G401.6 (cell line): ENCODE data around the gene SOX6.

Experiments
- FAIRE-seq: peaks from 2 replicates; lab custom pipeline; 2012; peaks lifted over from hg19 to GRCh38; lab: Jason Lieb, UNC

The SOX6 gene

DNA sequence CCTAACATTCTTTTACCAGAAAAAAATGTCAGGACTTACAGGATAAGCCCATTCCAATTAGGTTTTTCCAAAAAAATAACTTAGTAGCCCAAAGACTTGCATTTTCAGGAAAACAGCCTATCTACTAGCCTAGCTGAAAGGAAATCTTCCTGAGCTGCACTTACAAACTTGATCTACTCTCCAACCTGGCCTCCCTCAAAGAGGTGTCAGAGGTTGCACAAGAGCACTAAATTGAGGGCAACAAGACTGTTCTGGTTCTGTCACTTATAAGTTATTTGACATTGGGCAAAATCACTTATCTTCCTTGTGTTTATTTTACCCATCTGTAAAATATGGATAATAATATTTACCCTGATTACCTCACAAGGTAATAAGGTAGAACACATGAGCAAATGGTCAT, 7.9 kb upstream of the SOX6 start:
- FAIRE-seq = no peak

GRCh38 chr11:16363706-16364105, 7.4 kb upstream of the SOX6 start:
- no peak for FAIRE-seq

DNA sequence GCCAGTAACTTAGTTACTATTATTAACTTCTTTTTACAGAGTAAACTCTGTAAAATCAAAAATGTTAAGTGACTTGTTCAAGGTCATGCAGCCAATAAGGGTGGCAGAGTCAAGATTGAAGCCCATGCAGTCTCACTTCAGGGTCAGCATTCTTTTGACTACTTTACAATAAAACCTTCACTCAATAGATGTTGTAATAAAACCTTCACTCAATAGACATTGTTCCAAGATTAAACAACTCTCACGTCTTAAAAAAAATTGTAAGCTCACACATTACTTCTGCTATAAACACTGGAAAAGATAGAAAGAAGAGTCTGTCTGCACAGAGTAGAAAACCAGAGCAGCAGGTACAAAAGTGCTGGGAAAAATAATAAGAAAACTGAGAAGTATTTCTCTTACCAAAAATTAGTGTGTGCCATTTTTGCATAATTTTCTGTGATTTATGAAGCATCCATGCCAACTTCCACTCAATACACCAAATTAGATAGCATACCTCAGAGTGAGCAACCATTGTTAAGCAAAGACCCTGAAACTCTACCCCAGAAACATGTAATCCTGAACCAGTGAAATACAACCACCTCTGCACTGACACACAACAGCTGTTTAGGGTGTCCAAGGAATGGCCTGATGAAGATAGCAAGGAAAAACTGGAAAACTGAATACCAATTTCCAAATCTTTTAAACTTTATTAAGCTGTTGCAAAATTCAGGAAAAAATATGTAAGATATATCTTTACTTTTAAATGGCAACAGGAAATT, 4.9 kb upstream of the SOX6 start:
- no peak for FAIRE-seq

GRCh38 chr11:16359369-16359768, 3.0 kb upstream of the SOX6 start:
- no peak for FAIRE-seq

DNA sequence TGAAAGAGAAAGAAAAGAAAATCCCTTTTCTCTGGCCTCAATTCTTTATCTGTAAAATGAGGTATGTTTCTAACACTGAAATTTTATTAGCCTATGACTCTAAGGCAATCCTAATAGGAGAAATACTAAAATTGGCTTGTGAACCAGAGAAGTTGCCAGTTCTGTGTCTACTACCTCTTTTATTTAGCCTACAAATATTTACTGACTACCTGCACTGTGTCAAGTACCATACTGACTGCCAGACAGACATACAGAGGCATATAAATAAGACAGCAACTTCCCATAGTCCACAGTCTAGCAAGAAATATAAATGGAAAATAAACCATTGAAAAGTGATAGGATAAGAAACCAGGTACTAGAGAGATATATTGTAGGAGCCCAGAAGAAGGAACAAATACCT, 2.4 kb upstream of the SOX6 start:
- FAIRE-seq = no peak

GRCh38 chr11:16357775-16358174, 1.4 kb upstream of the SOX6 start:
- FAIRE-seq = no peak

- no peak for FAIRE-seq
These were observed 531 bp upstream of the SOX6 start for GRCh38 chr11:16356761-16357393.

DNA sequence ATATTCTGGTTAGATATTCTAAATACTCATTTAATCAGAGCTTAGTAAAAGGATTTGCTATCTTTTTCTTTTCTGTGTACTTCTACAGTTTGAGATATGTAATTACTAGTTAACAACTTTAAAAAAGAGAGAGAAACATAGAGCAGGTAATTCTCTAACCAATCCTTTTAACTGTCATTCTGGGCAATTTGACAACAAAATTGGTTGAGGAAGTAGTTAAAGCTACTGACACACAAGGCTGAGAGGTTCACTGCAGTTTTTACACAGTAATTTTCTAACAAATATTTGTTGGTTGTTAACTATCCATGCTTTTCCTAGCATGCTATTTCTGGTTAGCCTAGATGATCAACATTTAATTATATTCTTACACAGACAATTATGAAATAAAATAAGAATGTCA, 3.6 kb downstream of the SOX6 start:
- FAIRE-seq = no peak

- no peak for FAIRE-seq
These were observed 6.2 kb downstream of the SOX6 start for GRCh38 chr11:16350125-16350524.

DNA sequence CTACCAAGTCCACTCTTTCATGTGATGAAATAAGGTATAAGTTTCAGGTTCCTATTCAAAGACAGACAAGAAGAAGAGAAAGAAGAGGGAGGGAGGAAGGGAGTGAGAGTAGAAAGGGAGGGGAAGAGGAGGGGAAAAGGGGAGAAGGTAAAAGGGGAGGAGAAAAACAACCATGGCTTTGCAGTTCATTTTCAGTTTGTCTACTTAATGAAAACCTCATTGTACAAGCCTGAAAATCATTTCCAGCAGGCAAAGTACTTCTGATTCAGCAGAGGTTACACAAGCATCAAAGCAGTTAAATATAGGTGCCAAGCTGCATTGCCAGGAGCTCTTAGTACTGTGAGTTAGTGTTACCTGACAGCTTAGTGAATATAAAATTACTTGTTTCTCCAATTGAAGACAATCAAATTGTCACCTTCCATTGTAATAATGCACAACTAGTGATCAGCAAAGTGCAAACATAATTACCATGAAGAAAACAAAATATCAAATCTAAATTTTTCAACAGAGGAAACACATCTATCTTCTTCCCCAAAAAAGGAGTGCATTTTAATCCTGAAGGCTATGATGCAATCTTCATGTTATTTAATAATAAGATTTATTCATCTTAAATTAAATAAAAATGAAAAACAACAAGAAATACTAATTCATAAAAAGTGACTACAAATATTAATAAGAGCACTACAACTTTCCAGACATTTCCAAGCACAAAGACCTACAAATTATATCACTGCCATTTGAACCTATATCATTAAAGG, 8.2 kb downstream of the SOX6 start:
- no peak for FAIRE-seq

DNA sequence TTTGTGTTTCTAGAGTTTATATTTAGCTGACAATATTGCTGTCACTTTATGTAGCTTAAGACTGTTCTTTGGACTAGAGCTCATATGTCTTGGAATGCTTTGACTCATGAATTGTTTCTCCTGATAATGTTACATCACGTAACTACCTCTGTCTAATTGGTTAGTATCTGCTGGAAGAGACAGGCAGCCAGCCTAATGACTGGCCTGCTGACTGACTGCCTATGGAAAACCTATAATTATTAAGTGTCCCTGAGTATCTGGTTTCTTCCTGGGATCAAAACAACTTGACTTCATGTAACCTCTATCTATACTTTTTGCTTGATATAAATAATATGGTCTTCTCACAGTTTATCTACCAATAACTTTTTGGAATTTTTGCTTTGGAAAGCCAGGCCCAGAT, 9.4 kb downstream of the SOX6 start:
- FAIRE-seq = no peak

GRCh38 chr11:16341853-16342252, 14.5 kb downstream of the SOX6 start:
- FAIRE-seq = no peak

GRCh38 chr11:16338393-16338792, 18.0 kb downstream of the SOX6 start:
- no peak for FAIRE-seq

DNA sequence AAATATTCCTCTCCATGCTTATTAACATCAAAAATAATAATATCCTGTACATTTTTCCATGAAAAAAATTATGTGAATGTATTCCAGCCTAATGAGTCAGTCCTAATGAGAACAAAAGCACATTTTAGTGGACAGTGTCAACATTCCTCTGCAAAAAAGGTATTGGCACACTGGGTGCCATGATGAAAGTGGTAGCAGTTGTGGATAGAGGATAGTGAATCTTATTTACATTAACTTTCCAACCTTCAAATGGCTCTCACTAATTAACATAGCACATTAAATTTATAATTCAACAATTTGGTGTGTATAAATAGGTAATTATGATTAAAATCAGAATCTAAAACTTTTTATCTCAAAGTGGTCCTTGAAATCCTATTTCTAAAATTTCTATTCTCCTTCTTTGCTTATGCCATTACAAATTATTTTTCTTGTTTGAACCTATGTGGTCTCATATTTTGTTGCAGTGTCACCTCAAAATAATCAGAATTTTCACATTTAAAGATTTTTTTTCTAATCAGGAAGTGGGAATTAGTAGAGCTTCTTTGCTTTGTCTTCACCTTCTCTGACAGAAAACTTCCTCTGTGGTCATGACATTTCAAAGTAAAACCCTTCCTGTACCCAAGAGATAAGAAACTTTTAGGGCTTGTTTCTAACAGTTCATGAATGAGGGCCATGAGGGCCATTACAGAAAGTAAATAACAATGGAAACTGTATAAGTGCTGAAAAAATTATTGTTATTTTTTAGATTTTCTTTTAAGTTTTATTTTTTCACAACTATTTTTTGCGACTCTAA, 18.7 kb downstream of the SOX6 start:
- no peak for FAIRE-seq

GRCh38 chr11:16336721-16337120, 19.6 kb downstream of the SOX6 start:
- no peak for FAIRE-seq

DNA sequence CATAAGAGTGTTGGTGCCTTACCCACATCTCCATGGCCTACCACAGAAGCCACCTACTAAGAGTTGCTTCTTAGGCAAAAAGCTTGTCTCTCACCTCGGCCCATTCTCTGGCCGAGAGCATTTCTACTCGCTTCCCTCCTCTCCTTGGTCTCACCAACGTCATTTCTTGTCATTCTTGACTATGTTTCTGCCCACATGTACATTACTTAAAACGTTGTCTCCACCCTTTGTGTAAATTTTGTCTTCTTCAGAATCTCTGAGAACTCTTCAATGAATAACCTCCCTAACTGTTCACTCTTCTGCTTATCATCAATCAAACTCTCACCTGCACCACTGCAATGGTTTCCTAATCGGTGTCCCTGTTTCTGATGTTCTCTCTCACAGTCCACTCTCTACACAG, 20.1 kb downstream of the SOX6 start:
- FAIRE-seq = no peak

DNA sequence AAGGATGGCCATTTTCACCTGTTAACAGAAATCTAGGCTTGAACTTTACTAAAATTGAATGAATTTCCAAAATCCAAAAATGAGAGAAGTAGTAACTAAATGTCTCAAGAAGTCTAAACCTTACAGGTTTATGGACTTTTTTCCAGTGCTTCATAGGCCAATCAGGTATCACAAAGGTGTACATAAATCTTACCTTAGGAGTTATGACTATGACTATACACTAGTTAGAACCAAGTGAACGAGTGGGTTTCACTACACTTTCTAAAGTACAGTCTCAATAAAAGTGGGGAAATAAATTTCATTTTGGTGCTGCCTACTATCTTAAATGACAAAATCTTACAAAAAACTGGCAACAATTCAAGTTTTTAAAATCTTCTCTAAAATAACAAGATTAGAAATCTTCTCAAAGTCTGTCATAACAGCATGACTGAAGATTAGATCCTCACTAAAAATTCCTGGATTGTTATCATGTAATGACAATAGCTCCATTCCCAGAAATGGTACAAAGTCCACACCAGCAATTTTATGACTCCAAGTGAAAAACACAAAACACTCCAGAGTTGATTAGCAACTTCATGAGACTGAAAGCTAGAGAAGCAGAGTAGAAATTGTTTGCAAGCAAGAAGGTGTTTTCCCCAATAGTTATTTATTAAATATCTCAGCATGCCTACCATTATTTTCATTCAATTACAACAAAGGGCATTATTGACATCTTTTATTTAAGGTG, 20.9 kb downstream of the SOX6 start:
- no peak for FAIRE-seq

- FAIRE-seq = no peak
These were observed 29.6 kb downstream of the SOX6 start for GRCh38 chr11:16326679-16327297.

GRCh38 chr11:16322190-16322589, 34.2 kb downstream of the SOX6 start:
- FAIRE-seq = no peak

DNA sequence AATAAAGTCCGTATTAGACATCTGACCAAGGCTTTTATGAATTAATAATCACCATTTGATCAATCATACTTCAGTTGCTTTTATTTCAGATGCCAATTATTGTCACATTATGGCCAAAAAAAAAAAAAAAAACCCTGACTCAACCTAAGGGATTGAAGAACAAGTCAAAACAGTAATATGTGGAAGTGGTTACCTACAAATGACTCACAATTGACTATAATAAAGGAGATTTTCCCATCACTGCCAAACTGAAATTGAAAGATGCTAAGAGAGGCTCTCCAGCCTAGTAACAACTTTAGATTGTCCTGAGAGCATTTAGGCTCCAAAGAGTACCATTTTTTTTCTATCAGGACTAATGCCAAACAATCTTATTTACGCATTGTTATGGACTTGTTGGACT, 35.2 kb downstream of the SOX6 start:
- FAIRE-seq = no peak

DNA sequence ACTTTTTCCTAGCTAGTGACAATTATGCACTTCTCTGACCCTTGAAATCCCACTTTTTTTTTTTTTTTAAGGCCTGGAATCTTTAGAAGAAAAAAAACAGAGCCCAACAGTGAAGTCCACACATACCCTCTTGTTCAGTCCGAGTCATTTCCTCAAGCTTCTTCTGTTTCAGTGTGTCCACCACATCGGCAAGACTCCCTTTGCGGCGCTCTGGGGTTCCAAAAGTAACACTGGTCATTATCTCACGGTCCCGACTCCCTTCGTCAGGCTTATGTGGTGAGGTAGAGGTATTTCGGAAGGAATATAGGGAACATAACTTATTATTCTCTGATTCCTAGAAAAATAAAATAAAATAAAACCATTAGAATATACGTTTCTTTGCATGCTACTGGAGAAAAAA, 38.0 kb downstream of the SOX6 start:
- FAIRE-seq = no peak

DNA sequence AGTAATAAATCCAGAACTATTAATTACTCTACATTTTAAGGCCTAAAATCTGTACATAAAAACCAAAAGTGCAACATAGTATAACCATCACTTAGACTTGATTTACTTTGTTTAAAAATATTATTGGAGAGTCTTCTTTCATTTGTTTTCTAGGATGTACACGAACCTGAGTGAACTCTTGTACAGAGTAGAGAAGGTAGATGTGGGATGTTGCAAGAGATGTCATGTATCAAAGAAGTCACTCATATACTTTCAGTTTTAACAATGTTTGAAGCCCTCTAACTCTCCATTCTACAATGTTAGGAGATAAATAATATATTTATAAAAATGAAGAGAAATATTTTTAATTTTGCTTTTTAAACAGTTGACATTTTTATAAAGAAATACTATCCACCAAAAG, 38.6 kb downstream of the SOX6 start:
- FAIRE-seq = no peak
